ENCODE results near the gene ACD.

Gene ACD

GRCh38 chr16:67645397-67646121, 14.5 kb downstream of the ACD start:
- no peak for DNase-seq

DNA sequence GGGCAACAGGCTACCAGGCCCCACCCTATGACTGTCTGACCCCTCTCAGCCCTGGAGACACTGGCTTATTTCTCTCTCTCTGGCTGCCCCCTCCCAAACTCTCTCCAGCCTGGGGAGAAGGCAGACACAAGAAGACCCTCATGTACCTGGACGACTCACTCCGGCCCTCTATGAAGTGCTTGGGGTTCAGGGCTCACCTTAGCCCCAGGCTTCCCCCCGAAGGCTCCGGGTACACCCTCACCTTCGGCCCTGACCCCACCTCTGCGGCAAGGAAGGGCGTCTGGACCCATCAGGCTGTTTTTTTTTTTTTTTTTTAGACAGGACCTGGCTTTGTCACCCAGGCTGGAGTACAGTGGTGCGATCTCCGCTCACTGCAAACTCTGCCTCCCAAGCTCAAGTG, 16.0 kb downstream of the ACD start:
- DNase-seq = no peak

DNA sequence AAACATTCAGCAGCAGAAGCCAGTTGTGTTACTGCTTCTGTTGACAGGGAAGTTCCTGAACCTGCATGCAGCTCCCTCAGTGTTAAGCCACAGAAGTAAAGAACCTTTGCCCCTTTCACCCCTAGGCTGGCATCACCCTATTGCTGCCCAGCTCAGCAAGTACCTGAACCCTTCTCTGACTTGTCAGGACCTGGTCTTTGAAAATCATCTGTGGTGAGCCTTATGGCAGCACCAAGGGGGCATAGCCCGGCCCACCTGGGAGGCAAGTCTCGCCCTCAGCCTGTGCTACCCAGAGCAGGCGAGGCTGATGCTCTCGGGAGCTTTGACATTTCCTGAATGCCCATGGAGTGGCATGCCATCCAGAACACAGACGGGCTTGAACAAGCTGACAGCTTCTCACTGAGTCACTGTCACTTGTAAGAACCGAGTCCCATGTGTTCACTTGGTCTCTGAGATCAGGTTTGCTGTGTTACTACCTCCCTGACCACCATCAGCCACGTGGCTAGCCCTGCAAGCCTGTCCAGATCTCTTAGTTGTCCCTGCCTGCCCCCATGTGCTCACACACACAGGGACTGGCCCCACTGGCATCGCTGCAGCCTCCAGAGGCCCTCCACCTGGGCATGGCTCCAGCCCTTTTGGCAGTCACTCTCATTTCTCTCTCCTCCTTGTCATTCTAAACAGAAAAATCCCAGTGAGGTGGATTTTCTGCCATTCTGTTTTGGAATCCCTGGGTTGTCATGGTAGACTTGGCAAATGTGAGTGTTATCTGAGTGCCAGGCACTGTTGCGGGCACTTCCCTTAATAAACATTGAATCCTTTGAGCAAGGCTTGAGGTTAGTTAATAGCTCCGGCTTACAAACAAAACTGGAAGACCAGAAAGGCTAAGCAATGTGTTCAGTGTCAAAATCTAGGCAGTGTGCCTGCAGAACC, 18.0 kb downstream of the ACD start:
- no peak for DNase-seq

DNA sequence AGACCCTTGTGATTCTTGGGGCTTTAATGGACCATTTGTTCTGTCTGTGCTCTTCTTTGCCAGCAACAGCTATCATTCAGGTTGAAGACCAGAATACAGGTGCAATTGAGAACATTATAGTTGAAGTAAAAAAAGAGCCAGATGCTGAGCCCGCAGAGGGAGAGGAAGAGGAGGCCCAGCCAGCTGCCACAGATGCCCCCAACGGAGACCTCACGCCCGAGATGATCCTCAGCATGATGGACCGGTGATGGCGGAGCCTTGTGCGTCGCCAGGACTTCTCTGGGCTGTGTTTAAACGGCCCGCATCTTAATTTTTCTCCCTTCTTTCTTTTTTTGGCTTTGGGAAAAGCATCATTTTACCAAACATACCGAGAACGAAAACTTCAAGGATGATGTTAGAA, 22.4 kb downstream of the ACD start:
- no peak for DNase-seq

DNA sequence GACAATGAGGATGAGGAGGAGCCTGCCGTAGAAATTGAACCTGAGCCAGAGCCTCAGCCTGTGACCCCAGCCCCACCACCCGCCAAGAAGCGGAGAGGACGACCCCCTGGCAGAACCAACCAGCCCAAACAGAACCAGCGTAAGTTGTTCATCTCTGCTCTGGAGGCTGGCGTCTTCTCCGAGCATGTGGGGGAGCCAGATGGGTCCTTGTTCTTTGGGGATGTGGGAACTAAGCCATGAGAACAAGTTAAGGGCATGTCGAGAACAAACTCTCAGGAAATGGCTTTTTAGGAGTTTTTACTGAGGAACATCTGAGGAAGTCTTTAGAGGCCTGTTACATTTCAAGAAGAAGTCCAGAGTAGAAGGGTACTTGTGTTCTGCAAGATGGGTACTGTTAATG, 23.3 kb downstream of the ACD start:
- DNase-seq = no peak

DNA sequence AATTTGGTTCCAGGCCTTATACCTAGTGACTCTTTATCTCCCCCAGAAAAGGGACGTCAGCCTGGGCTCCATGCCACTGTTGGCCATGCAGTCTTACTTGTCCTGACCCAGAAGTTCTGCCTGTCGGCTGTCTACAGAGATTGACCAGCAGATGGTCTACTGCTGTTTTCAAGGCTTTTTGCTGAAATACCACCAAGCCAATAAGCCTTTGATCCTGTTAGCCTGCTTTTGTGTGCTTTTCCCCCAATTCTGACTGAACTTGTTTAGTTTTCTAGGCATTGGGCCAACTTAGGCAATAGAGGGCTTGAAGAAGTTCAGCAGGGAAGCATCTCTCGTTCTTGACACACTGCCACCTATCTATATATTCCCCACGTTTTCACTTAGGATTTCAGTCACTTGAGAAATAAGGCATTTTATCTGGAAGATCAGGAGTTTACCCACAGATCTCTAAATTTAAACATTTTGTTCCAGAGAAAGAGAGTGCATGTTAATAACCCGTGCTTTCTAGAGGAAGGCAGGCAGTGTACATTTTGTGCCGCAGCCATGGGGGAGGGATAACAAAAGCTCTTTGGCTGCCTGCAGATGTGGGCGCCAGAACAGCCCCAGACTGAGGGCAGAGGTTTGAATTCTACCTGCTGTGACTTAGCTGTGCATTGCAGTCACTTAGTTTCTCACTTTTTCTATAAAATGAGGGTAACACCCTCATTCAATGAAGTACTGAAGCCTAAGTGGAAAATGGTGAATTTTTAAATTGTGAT, 27.5 kb downstream of the ACD start:
- no peak for DNase-seq

DNA sequence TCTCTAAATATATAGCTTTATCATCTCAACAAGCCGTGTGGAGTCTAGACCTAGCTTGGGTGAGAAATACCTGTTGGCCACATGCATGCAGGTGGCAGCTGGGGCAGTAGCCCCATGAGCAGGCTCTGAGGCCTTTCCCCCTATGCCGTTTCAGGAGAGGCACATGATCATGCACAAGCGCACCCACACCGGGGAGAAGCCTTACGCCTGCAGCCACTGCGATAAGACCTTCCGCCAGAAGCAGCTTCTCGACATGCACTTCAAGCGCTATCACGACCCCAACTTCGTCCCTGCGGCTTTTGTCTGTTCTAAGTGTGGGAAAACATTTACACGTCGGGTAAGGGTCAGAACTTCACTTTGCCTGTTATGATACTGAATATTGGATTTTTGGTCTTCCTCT, 31.8 kb downstream of the ACD start:
- no peak for DNase-seq

DNA sequence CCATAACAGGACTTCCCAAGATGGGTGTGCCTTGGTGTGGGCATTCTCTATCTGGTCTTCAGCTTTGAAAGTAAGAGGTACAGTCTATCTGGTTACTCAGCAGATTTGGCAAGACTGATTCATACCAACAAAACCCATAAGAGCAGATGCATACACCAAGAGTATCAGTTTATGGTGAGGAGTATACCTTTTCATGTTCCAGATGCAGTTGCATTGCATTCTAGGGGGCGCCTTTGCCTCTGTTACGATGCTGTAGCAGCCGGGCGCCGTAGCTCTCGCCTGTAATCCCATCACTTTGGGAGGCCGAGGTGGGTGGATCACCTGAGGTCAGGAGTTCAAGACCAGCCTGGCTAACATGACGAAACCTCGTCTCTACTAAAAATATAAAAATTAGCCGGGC, 46.3 kb downstream of the ACD start:
- no peak for DNase-seq

- no peak for DNase-seq
Measured at GRCh38 chr16:67608364-67608763, 51.7 kb downstream of the ACD start.
